HEK293T (cell line): ENCODE data around the gene LMNB1.

Experiments used
- LEF1 ChIP-seq: fragments of 450-650 bp; IDR thresholded peaks from 2 replicates; pipeline ENCODE4 v1.6.1; 2017; ENCODE audit warnings: mild to moderate bottlenecking, borderline replicate concordance
- PKNOX1 ChIP-seq: fragments of 450-650 bp; IDR thresholded peaks from 2 replicates; pipeline ENCODE4 v1.6.1; 2016
- SUZ12 ChIP-seq: fragments of 450-650 bp; IDR thresholded peaks from 2 replicates; pipeline ENCODE4 v1.6.1; 2016; ENCODE audit warnings: mild to moderate bottlenecking
- TARDBP ChIP-seq: fragments of 450-650 bp; IDR thresholded peaks from 2 replicates; pipeline ENCODE4 v1.6.1; 2016
- ZNF384 ChIP-seq: fragments of 450-650 bp; IDR thresholded peaks from 2 replicates; pipeline ENCODE4 v1.6.1; 2016

GRCh38 chr5:126811515-126812198 lies 34.7 kb downstream of the LMNB1 start:
- no peak for TF ChIP-seq LEF1
- no peak for TF ChIP-seq ZNF384
- TF ChIP-seq PKNOX1 = no peak
- TF ChIP-seq TARDBP = no peak
- no peak for TF ChIP-seq SUZ12
